ENCODE data around the gene C2CD2L. TPM values are rescaled to one million over a fixed set of nuclear protein-coding genes. Genes with fewer than 3 reads are reported as not detected.

The C2CD2L gene
- total RNA-seq, 1 experiment from 2014 or later, result 6.4 TPM

GRCh38 chr11:119067371-119068222, 39.5 kb upstream of the C2CD2L start, which contains the start of gene VPS11 (continued):
- no peak for TF ChIP-seq ATF3 (CRISPR knock-in tag; conservative IDR thresholded peaks at IDR 0.05)
- TF ChIP-seq, protein P1, sequence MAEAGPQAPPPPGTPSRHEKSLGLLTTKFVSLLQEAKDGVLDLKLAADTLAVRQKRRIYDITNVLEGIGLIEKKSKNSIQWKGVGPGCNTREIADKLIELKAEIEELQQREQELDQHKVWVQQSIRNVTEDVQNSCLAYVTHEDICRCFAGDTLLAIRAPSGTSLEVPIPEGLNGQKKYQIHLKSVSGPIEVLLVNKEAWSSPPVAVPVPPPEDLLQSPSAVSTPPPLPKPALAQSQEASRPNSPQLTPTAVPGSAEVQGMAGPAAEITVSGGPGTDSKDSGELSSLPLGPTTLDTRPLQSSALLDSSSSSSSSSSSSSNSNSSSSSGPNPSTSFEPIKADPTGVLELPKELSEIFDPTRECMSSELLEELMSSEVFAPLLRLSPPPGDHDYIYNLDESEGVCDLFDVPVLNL (CRISPR knock-in tag; IDR thresholded peaks at IDR 0.05; ENCODE audit: borderline replicate concordance, low read depth), result no peak
- peak; percentile 65 for TF ChIP-seq GABPB1 (CRISPR knock-in tag; IDR thresholded peaks at IDR 0.05)
- TF ChIP-seq, protein P2, sequence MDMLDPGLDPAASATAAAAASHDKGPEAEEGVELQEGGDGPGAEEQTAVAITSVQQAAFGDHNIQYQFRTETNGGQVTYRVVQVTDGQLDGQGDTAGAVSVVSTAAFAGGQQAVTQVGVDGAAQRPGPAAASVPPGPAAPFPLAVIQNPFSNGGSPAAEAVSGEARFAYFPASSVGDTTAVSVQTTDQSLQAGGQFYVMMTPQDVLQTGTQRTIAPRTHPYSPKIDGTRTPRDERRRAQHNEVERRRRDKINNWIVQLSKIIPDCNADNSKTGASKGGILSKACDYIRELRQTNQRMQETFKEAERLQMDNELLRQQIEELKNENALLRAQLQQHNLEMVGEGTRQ (CRISPR knock-in tag; IDR thresholded peaks at IDR 0.05), result peak; percentile 99
- TF ChIP-seq, protein P3, sequence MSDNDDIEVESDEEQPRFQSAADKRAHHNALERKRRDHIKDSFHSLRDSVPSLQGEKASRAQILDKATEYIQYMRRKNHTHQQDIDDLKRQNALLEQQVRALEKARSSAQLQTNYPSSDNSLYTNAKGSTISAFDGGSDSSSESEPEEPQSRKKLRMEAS (CRISPR knock-in tag; IDR thresholded peaks at IDR 0.05), result peak; percentile 79
- TF ChIP-seq MXD4 (CRISPR knock-in tag; IDR thresholded peaks at IDR 0.05; ENCODE audit: borderline replicate concordance), result no peak
- no peak; the same call in 1 of the 2 replicates for TF ChIP-seq FOXP1 (CRISPR knock-in tag; IDR thresholded peaks at IDR 0.05; ENCODE audit: borderline replicate concordance)
- 0 out of 2 replicates have a peak, but pooled peaks have one; percentile 16 for TF ChIP-seq NFYB (CRISPR knock-in tag; conservative IDR thresholded peaks at IDR 0.05; ENCODE audit: low read depth)
- TF ChIP-seq SOX15 (CRISPR knock-in tag; IDR thresholded peaks at IDR 0.05), result no peak
- TF ChIP-seq ZNF317 (CRISPR knock-in tag; IDR thresholded peaks at IDR 0.05; ENCODE audit: borderline replicate concordance, low read depth), result no peak
- TF ChIP-seq SP1 (CRISPR knock-in tag; conservative IDR thresholded peaks at IDR 0.05), result peak; percentile 82
- TF ChIP-seq NFATC4 (CRISPR knock-in tag; IDR thresholded peaks at IDR 0.05), result no peak
- TF ChIP-seq ZNF121 (CRISPR knock-in tag; IDR thresholded peaks at IDR 0.05), result no peak
- TF ChIP-seq CBFB (CRISPR knock-in tag; IDR thresholded peaks at IDR 0.05; ENCODE audit: low read depth), result no peak
- TF ChIP-seq ESRRA (CRISPR knock-in tag; IDR thresholded peaks at IDR 0.05; ENCODE audit: borderline replicate concordance), result peak; percentile 41; the same call in 1 of the 2 replicates
- TF ChIP-seq NFE2L1 (CRISPR knock-in tag; IDR thresholded peaks at IDR 0.05), result no peak
- TF ChIP-seq HMGXB4 (CRISPR knock-in tag; IDR thresholded peaks at IDR 0.05), result no peak
- TF ChIP-seq, protein P4, sequence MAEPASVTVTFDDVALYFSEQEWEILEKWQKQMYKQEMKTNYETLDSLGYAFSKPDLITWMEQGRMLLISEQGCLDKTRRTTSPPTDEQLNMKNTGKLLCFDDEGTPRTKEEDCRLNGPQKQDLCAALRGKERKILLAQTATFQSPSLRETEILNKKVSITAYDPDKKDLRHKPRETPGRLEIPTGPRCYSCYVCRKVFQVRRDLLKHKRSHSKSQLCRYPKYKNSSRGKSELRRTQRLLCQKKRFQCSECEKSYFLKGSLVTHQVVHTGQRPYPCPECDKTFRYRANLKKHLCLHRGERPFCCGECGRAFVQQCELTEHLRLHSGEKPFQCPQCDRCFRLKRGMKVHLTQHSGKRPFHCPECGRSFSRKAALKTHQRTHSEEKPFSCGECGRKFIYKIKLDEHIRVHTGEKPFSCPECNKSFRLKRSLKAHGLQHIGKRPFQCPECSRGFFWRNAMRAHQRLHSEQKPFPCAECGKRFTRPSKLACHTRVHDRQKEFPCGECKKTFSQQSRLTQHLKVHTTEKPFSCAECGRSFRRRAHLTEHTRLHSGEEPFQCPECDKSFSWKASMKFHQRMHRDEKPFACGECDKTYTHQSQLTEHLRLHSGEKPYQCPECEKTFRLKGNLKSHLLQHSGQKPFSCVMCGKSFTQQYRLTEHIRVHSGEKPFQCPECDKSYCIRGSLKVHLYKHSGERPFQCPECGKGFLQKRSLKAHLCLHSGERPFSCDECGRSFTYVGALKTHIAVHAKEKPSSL (CRISPR knock-in tag; conservative IDR thresholded peaks at IDR 0.05), result no peak
- TF ChIP-seq, protein P5, sequence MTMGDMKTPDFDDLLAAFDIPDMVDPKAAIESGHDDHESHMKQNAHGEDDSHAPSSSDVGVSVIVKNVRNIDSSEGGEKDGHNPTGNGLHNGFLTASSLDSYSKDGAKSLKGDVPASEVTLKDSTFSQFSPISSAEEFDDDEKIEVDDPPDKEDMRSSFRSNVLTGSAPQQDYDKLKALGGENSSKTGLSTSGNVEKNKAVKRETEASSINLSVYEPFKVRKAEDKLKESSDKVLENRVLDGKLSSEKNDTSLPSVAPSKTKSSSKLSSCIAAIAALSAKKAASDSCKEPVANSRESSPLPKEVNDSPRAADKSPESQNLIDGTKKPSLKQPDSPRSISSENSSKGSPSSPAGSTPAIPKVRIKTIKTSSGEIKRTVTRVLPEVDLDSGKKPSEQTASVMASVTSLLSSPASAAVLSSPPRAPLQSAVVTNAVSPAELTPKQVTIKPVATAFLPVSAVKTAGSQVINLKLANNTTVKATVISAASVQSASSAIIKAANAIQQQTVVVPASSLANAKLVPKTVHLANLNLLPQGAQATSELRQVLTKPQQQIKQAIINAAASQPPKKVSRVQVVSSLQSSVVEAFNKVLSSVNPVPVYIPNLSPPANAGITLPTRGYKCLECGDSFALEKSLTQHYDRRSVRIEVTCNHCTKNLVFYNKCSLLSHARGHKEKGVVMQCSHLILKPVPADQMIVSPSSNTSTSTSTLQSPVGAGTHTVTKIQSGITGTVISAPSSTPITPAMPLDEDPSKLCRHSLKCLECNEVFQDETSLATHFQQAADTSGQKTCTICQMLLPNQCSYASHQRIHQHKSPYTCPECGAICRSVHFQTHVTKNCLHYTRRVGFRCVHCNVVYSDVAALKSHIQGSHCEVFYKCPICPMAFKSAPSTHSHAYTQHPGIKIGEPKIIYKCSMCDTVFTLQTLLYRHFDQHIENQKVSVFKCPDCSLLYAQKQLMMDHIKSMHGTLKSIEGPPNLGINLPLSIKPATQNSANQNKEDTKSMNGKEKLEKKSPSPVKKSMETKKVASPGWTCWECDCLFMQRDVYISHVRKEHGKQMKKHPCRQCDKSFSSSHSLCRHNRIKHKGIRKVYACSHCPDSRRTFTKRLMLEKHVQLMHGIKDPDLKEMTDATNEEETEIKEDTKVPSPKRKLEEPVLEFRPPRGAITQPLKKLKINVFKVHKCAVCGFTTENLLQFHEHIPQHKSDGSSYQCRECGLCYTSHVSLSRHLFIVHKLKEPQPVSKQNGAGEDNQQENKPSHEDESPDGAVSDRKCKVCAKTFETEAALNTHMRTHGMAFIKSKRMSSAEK (CRISPR knock-in tag; IDR thresholded peaks at IDR 0.05; ENCODE audit: borderline replicate concordance), result no peak
- peak; percentile 71; the same call in 1 of the 2 replicates for TF ChIP-seq E2F5 (CRISPR knock-in tag; IDR thresholded peaks at IDR 0.05)
